K562 (cell line): ENCODE measurements around the gene SV2A. TPM values are rescaled to one million over a fixed set of nuclear protein-coding genes. Genes with fewer than 3 reads are reported as not detected.

Experiments used
- BDP1 ChIP-seq: IDR thresholded peaks from 3 replicates; pipeline ENCODE4 v1.6.1; 2011; ENCODE audit not compliant: insufficient read length, insufficient read depth
- CBFA2T3 ChIP-seq: fragments of 450-650 bp; IDR thresholded peaks from 2 replicates; pipeline ENCODE4 v1.6.1; 2017
- CBX8 ChIP-seq: fragments of 200-600 bp; sonication (generic); IDR thresholded peaks from 2 replicates; pipeline ENCODE4 v1.6.1; 2012; ENCODE audit warnings: borderline replicate concordance, mixed run types, low read depth, mild to moderate bottlenecking, moderate library complexity, mixed read lengths, low read length, control low read depth, inconsistent platforms; ENCODE audit not compliant: poor library complexity, severe bottlenecking; ENCODE audit errors: extremely low read depth
- CHD2 ChIP-seq: IDR thresholded peaks from 2 replicates; pipeline ENCODE4 v1.6.1; 2011; ENCODE audit warnings: low read depth, low read length
- EP300 ChIP-seq: IDR thresholded peaks from 2 replicates; pipeline ENCODE4 v1.6.1; 2012; ENCODE audit warnings: low read length, improper control_type of control experiment
- KDM1A ChIP-seq, 2 experiments: fragments of 450-650 bp; IDR thresholded peaks; 2 replicates each; pipeline ENCODE4 v1.6.1; 2016; ENCODE audit warnings: mild to moderate bottlenecking in 2 of 2
- SIRT6 ChIP-seq: IDR thresholded peaks from one replicate; pipeline ENCODE4 v1.6.1; 2012; ENCODE audit warnings: low read depth, mild to moderate bottlenecking, control low read depth, inconsistent platforms, low read length, moderate library complexity
- TCF7L2 ChIP-seq: fragments of 150-350 bp; IDR thresholded peaks from 2 replicates; pipeline ENCODE4 v1.6.1; 2016; ENCODE audit warnings: low read depth, mild to moderate bottlenecking, low read length, moderate library complexity
- U2AF2 ChIP-seq: fragments of 200-400 bp; formaldehyde crosslinking; optimal IDR thresholded peaks from 2 replicates; pipeline ENCODE3; 2017; ENCODE audit warnings: low read depth, mild to moderate bottlenecking, low read length
- ZKSCAN3 ChIP-seq: fragments of 250-450 bp; sonication (Bioruptor Pico); IDR thresholded peaks from 2 replicates; pipeline ENCODE4 v1.4.0; 2020
- ZNF174 ChIP-seq: fragments of 250-450 bp; sonication (Bioruptor Pico); IDR thresholded peaks from 2 replicates; pipeline ENCODE4 v1.4.0; 2020; ENCODE audit warnings: mild to moderate bottlenecking
- ZNF407 ChIP-seq: fragments of 450-650 bp; IDR thresholded peaks from 2 replicates; pipeline ENCODE4 v1.6.1; 2016; ENCODE audit warnings: low read depth
- ZNF431 ChIP-seq: sonication (generic); formaldehyde crosslinking; IDR thresholded peaks from 2 replicates; pipeline ENCODE4 v1.8.0; 2022; ENCODE audit warnings: mild to moderate bottlenecking, missing genetic modification reagents
- polyA plus RNA-seq, 8 experiments: library from polyadenylated mRNA; depleted of rRNA in 4 of 8; stranded (reverse) in 5 of 8; unstranded in 3 of 8; fragments of >200 nt; fragmentation: Nextera tagmentation in 2 of 8; fragmentation: Illumina TruSeq in 1 of 8; extraction: Ambion mirVana in 2 of 8; extraction: Trizol in 1 of 8; gene quantifications; 2 replicates each; pipeline versions ENCODE4 v1.2.1 to v1.2.3, GENCODE V29; 2011 to 2014; ENCODE audit warnings: inconsistent platforms in 1 of 8, missing spikeins in 1 of 8
- total RNA-seq, 7 experiments: library from RNA; depleted of rRNA in 6 of 7; stranded (reverse); fragments of >200 nt in 6 of 7; fragmentation: Illumina TruSeq in 2 of 7; extraction: Trizol in 2 of 7; gene quantifications; 2 replicates each; pipeline versions ENCODE4 v1.2.1 to v1.2.3, GENCODE V29; 2011 to 2021; ENCODE audit warnings: low replicate concordance in 1 of 7
- TF ChIP-seq, protein P1 (sequence below), 3 experiments: fragments of 200-800 bp in 1 of 3; sonication (Bioruptor generic) in 1 of 3; sonication (generic) in 1 of 3; formaldehyde crosslinking in 1 of 3; IDR thresholded peaks; 2 replicates each; pipeline versions ENCODE4 v1.6.1 to v1.8.0; 2016 to 2022; ENCODE audit warnings: mild to moderate bottlenecking in 2 of 3, missing compliant biosample characterization in 2 of 3, missing genetic modification characterization in 2 of 3, missing genetic modification reagents in 1 of 3
- TF ChIP-seq, protein P2 (sequence below): fragments of 250-450 bp; sonication (Bioruptor Pico); IDR thresholded peaks from 2 replicates; pipeline ENCODE4 v1.5.0; 2021; ENCODE audit warnings: mild to moderate bottlenecking, moderate library complexity

SV2A gene
- total and polyA plus RNA-seq, 9 of the 15 experiments (the other 6 are each of a cell fraction or from before 2014, with no cell fraction given), result 0.07 to 0.22 (median 0.11) TPM; not detected in 1

GRCh38 chr1:149915429-149916192 is 2.0 kb downstream of the SV2A start (continued):
- TF ChIP-seq, protein P1, sequence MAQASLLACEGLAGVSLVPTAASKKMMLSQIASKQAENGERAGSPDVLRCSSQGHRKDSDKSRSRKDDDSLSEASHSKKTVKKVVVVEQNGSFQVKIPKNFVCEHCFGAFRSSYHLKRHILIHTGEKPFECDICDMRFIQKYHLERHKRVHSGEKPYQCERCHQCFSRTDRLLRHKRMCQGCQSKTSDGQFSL (CRISPR knock-in tag; IDR thresholded peaks at IDR 0.05), result 0 out of 2 replicates have a peak, but pooled peaks have one; percentile 28
- TF ChIP-seq, protein P1 (tag; IDR thresholded peaks at IDR 0.05), result no peak
- TF ChIP-seq ZNF407 (no peak), SIRT6 (no peak), EP300 (no peak), ZNF431 (CRISPR knock-in tag) (no peak), KDM1A (IDR thresholded peaks at IDR 0.05) (peak; percentile 57 to 71; a peak in 3 of 4 replicates), ZNF174 (CRISPR knock-in tag) (no peak), BDP1 (no peak), TCF7L2 (no peak), CBX8 (no peak), ZKSCAN3 (CRISPR knock-in tag) (no peak), CHD2 (no peak), CBFA2T3 (peak; percentile 78), U2AF2 (no peak)
- TF ChIP-seq, protein P2, sequence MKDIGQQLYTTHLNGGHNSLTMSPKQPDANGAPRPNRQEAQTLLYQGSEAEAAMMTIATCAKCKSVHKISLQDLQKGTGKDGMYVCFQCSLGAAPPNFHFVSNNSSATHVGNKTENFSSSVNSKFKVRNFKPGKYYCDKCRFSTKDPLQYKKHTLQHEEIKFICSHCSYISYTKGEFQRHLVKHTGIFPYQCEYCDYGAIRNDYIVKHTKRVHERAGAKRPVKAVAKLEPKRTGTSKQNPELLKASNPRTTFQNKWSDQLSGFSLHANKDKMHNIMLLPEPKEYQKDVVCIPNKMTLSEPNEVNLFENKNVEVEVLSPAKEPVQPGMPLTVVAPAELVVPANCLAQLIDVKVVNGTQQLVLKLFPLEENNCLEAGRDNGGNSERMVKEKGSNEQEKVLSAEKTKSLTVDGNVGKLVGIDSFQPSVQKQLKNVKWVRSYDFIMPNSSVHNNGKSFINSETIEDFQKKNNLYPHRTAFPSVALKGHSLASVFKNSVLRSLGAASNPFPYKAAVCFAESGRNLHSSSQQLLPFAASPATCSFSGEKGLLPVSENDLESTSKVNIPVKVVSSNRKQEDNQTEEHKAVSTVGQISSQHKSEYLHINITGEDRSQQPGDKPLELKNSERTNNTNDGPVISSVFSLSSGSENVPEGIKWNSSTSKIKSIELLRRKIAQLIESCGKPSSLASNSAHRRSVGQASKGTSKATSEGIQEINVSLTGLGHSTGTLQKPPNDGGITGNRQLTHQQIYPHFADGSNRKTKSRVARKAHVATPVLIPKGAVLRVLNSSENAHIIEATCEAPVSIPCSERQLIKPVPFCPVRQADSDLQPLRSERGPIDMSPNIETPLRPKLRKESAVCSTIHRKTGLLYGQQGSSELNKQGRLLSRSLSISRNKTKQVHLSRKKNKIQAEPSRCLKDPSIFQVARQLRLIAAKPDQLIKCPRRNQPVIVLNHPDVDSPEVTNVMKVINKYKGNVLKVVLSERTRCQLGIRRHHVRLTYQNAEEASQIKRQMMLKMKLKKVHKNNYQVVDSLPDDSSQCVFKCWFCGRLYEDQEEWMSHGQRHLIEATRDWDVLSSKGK (CRISPR knock-in tag), result no peak
